Measurements from ENCODE around the gene NUMB.

NUMB gene

GRCh38 chr14:73241481-73242165, 216.7 kb downstream of the NUMB start:
- DNase-seq: peak; percentile 61

GRCh38 chr14:73240816-73241480, 217.4 kb downstream of the NUMB start:
- DNase-seq: peak; percentile 61

GRCh38 chr14:73239393-73240241, 218.7 kb downstream of the NUMB start:
- no peak for DNase-seq

- no peak for DNase-seq
Observed at GRCh38 chr14:73238941-73239340, 219.4 kb downstream of the NUMB start.

GRCh38 chr14:73238424-73238852, 219.9 kb downstream of the NUMB start:
- peak; percentile 22 for DNase-seq

- DNase-seq: peak; percentile 33
Observed at GRCh38 chr14:73237786-73238423, 220.4 kb downstream of the NUMB start.

GRCh38 chr14:73237219-73237785, 221.0 kb downstream of the NUMB start, which contains the start of gene PAPLN:
Gene PAPLN (plus strand): TSS chr14:73237506. CDS start chr14:73239779, 2,273 bp downstream.
- peak; percentile 63 for DNase-seq

GRCh38 chr14:73236752-73237218, 221.6 kb downstream of the NUMB start:
- no peak for DNase-seq

- DNase-seq: no peak
Observed at GRCh38 chr14:73236157-73236556, 222.2 kb downstream of the NUMB start.

GRCh38 chr14:73235531-73236155, 222.7 kb downstream of the NUMB start:
- peak; percentile 77 for DNase-seq

GRCh38 chr14:73234586-73235394, 223.6 kb downstream of the NUMB start:
- peak; percentile 9 for DNase-seq

- no peak for DNase-seq
Observed at GRCh38 chr14:73234029-73234428, 224.3 kb downstream of the NUMB start.

- no peak for DNase-seq
Observed at GRCh38 chr14:73233564-73233963, 224.8 kb downstream of the NUMB start.

- DNase-seq: no peak
Observed at GRCh38 chr14:73232984-73233383, 225.4 kb downstream of the NUMB start.

GRCh38 chr14:73231981-73232851, 226.1 kb downstream of the NUMB start:
- peak; percentile 57 for DNase-seq

- no peak for DNase-seq
Observed at GRCh38 chr14:73230051-73230450, 228.3 kb downstream of the NUMB start.

GRCh38 chr14:73227812-73228781, 230.2 kb downstream of the NUMB start:
- peak; percentile 86 for DNase-seq

- no peak for DNase-seq
Observed at GRCh38 chr14:73225496-73225895, 232.8 kb downstream of the NUMB start.

Measured in NCI-H82 (cell line).